DOHH2 (cell line): ENCODE results near the gene SCFD2.

ENCODE experiments used
- H3F3A ChIP-seq: fragments of 200-600 bp; sonication (generic), shearing (Covaris generic); 2 replicates; pipeline ENCODE4 v1.6.0; 2016; ENCODE audit warnings: antibody characterized with exemption, mild to moderate bottlenecking; ENCODE audit not compliant: control insufficient read depth, insufficient read depth
- H3K27ac ChIP-seq: fragments of 200-600 bp; sonication (generic); 2 replicates; pipeline ENCODE4 v1.5.1; 2014; ENCODE audit warnings: low read depth, mild to moderate bottlenecking, low read length, moderate library complexity
- H3K27me3 ChIP-seq: fragments of 200-600 bp; sonication (generic); 2 replicates; pipeline ENCODE4 v1.6.1; 2014; ENCODE audit warnings: mild to moderate bottlenecking, low read length, mixed read lengths; ENCODE audit not compliant: control insufficient read depth
- H3K36me3 ChIP-seq: fragments of 200-600 bp; sonication (generic); 2 replicates; pipeline ENCODE4 v1.6.1; 2014; ENCODE audit warnings: mild to moderate bottlenecking, low read length, moderate library complexity, mixed read lengths; ENCODE audit not compliant: control insufficient read depth
- H3K4me1 ChIP-seq: fragments of 200-600 bp; sonication (generic); 2 replicates; pipeline ENCODE4 v1.6.1; 2014; ENCODE audit warnings: mild to moderate bottlenecking, low read length, mixed read lengths; ENCODE audit not compliant: control insufficient read depth
- H3K4me2 ChIP-seq: fragments of 200-600 bp; sonication (generic); 2 replicates; pipeline ENCODE4 v1.6.0; 2014; ENCODE audit warnings: mild to moderate bottlenecking, low read length, moderate library complexity
- H3K4me3 ChIP-seq: fragments of 200-600 bp; sonication (generic); 2 replicates; pipeline ENCODE4 v1.5.1; 2014; ENCODE audit warnings: mild to moderate bottlenecking, low read length, mixed read lengths
- H3K79me2 ChIP-seq: fragments of 200-600 bp; sonication (generic); 2 replicates; pipeline ENCODE4 v1.6.1; 2014; ENCODE audit warnings: mild to moderate bottlenecking, low read length, mixed read lengths; ENCODE audit not compliant: control insufficient read depth
- H3K9me2 ChIP-seq: fragments of 200-600 bp; sonication (generic); replicated peaks from 2 replicates; pipeline ENCODE4 v1.6.1; 2014; ENCODE audit warnings: mild to moderate bottlenecking, low read length, mixed read lengths; ENCODE audit not compliant: control insufficient read depth
- H3K9me3 ChIP-seq: fragments of 200-600 bp; sonication (generic); 2 replicates; pipeline ENCODE4 v1.6.1; 2014; ENCODE audit warnings: antibody characterized with exemption, low read length, mixed read lengths; ENCODE audit not compliant: control insufficient read depth, insufficient read depth
- H4K20me1 ChIP-seq: fragments of 200-600 bp; sonication (generic); 2 replicates; pipeline ENCODE4 v1.6.0; 2014; ENCODE audit warnings: low read depth, mild to moderate bottlenecking, antibody characterized with exemption, low read length, moderate library complexity; ENCODE audit not compliant: control insufficient read depth, insufficient read depth
- CTCF ChIP-seq: fragments of 200-600 bp; sonication (generic); IDR thresholded peaks from one replicate; pipeline ENCODE4 v1.5.1; 2014; ENCODE audit warnings: antibody characterized with exemption, mild to moderate bottlenecking, low read depth, low read length; ENCODE audit not compliant: poor library complexity, severe bottlenecking
- EZH2phosphoT487 ChIP-seq: fragments of 200-600 bp; sonication (generic); IDR thresholded peaks from 2 replicates; pipeline ENCODE4 v1.6.1; 2017; ENCODE audit warnings: borderline replicate concordance, mild to moderate bottlenecking, antibody characterized with exemption, low read length, moderate library complexity, mixed read lengths

The SCFD2 gene

GRCh38 chr4:52954560-52955170, 411.2 kb downstream of the SCFD2 start:
- Histone ChIP-seq H4K20me1 (no peaks in the 10 kb centered on the region), H3F3A (no peaks in the 10 kb centered on the region), H3K9me2 (no peaks in the 10 kb centered on the region), H3K79me2 (no peaks in the 10 kb centered on the region), H3K4me1 (no peaks in the 10 kb centered on the region), H3K4me3 (no peak overlapping the region), H3K27ac (no peak overlapping the region), H3K9me3 (no peaks in the 10 kb centered on the region), H3K36me3 (no peaks in the 10 kb centered on the region), H3K27me3 (no peaks in the 10 kb centered on the region), H3K4me2 (no peak overlapping the region)
- TF ChIP-seq CTCF (no peak), EZH2phosphoT487 (no peak)

GRCh38 chr4:52952540-52952939, 413.3 kb downstream of the SCFD2 start:
- Histone ChIP-seq H3K4me3 (no peak overlapping the region), H3K36me3 (no peaks in the 10 kb centered on the region), H3K79me2 (no peaks in the 10 kb centered on the region), H3K27me3 (no peaks in the 10 kb centered on the region), H3K27ac (no peak overlapping the region), H3F3A (no peaks in the 10 kb centered on the region), H3K4me1 (no peaks in the 10 kb centered on the region), H3K4me2 (no peak overlapping the region), H3K9me2 (no peaks in the 10 kb centered on the region), H4K20me1 (no peaks in the 10 kb centered on the region), H3K9me3 (no peaks in the 10 kb centered on the region)
- TF ChIP-seq CTCF (no peak), EZH2phosphoT487 (no peak)

- no peaks in the 10 kb centered on the region for H3K9me2 ChIP-seq
- TF ChIP-seq CTCF = no peak
- TF ChIP-seq EZH2phosphoT487 = no peak
- H3K27me3 ChIP-seq = no peaks in the 10 kb centered on the region
- H3K4me1 ChIP-seq = no peaks in the 10 kb centered on the region
- no peak overlapping the region for H3K27ac ChIP-seq
- H3K79me2 ChIP-seq = no peaks in the 10 kb centered on the region
- H3K9me3 ChIP-seq = no peaks in the 10 kb centered on the region
- H3K36me3 ChIP-seq = no peaks in the 10 kb centered on the region
- no peak overlapping the region for H3K4me2 ChIP-seq
- H3K4me3 ChIP-seq = no peak overlapping the region
- H4K20me1 ChIP-seq = no peaks in the 10 kb centered on the region
- no peaks in the 10 kb centered on the region for H3F3A ChIP-seq
Measured at GRCh38 chr4:52951016-52951415, 414.8 kb downstream of the SCFD2 start.

GRCh38 chr4:52950226-52950625, 415.6 kb downstream of the SCFD2 start:
- Histone ChIP-seq H3K27ac (no peak overlapping the region), H3K79me2 (no peaks in the 10 kb centered on the region), H3K27me3 (no peaks in the 10 kb centered on the region), H3K4me1 (no peaks in the 10 kb centered on the region), H3F3A (no peaks in the 10 kb centered on the region), H3K9me2 (no peaks in the 10 kb centered on the region), H4K20me1 (no peaks in the 10 kb centered on the region), H3K36me3 (no peaks in the 10 kb centered on the region), H3K4me3 (no peak overlapping the region), H3K4me2 (no peak overlapping the region), H3K9me3 (no peaks in the 10 kb centered on the region)
- no peak for TF ChIP-seq EZH2phosphoT487
- TF ChIP-seq CTCF = no peak
